ENCODE measurements around the gene EVC. TPM values are rescaled to one million over a fixed set of nuclear protein-coding genes. Genes with fewer than 3 reads are reported as not detected.

The EVC gene
- total and polyA plus RNA-seq, 2 of the 8 experiments (the other 6 are each of a cell fraction or from before 2014, with no cell fraction given): 2.6 to 9.8 TPM

- TF ChIP-seq EP300 (IDR thresholded peaks at IDR 0.05; ENCODE audit: borderline replicate concordance in 1 of 2, low read depth in 2 of 2, low read length in 2 of 2): no peak
These were observed 5.2 kb upstream of the EVC start (continued) for GRCh38 chr4:5705647-5706320.

All from H1 (cell line).